Loucy (cell line): ENCODE results near the gene MAP7.

Source experiments
- H2AFZ ChIP-seq: fragments of 200-600 bp; sonication (generic); 2 replicates; pipeline ENCODE4 v1.6.0; 2016; ENCODE audit warnings: antibody characterized with exemption, mild to moderate bottlenecking, low read length, moderate library complexity
- H3F3A ChIP-seq: fragments of 200-600 bp; 2 replicates; pipeline ENCODE4 v1.6.0; 2016; ENCODE audit warnings: antibody characterized with exemption, low read depth, mild to moderate bottlenecking
- H3K27me3 ChIP-seq: fragments of 200-600 bp; sonication (generic); 2 replicates; pipeline ENCODE4 v1.6.1; 2014; ENCODE audit warnings: low read length, mild to moderate bottlenecking; ENCODE audit not compliant: insufficient read depth, poor library complexity, severe bottlenecking
- H3K36me3 ChIP-seq: fragments of 200-600 bp; sonication (generic); 2 replicates; pipeline ENCODE4 v1.6.1; 2016; ENCODE audit warnings: low read length; ENCODE audit not compliant: insufficient read depth
- H3K4me1 ChIP-seq: fragments of 200-600 bp; sonication (generic); 2 replicates; pipeline ENCODE4 v1.5.1; 2014; ENCODE audit warnings: low read length, mild to moderate bottlenecking; ENCODE audit not compliant: insufficient read depth, poor library complexity, severe bottlenecking
- H3K4me2 ChIP-seq: fragments of 200-600 bp; sonication (generic); 2 replicates; pipeline ENCODE4 v1.6.0; 2014; ENCODE audit warnings: antibody characterized with exemption, low read length, low read depth, mild to moderate bottlenecking; ENCODE audit not compliant: poor library complexity, severe bottlenecking
- H3K4me3 ChIP-seq: fragments of 200-600 bp; sonication (generic); 2 replicates; pipeline ENCODE4 v1.5.1; 2014; ENCODE audit warnings: low read length, mild to moderate bottlenecking, mixed read lengths; ENCODE audit not compliant: poor library complexity, severe bottlenecking
- H3K79me2 ChIP-seq: fragments of 200-600 bp; sonication (generic); 2 replicates; pipeline ENCODE4 v1.6.1; 2014; ENCODE audit warnings: low read length; ENCODE audit not compliant: insufficient read depth
- H3K9ac ChIP-seq: fragments of 200-600 bp; sonication (generic); 2 replicates; pipeline ENCODE4 v1.6.0; 2014; ENCODE audit warnings: mild to moderate bottlenecking, low read depth, low read length, moderate library complexity; ENCODE audit not compliant: poor library complexity, severe bottlenecking
- H3K9me2 ChIP-seq: fragments of 200-600 bp; sonication (generic); replicated peaks from 2 replicates; pipeline ENCODE4 v1.6.1; 2016; ENCODE audit warnings: low read depth, low read length, mixed read lengths
- H3K9me3 ChIP-seq: fragments of 200-600 bp; sonication (generic); 2 replicates; pipeline ENCODE4 v1.6.1; 2014; ENCODE audit warnings: mild to moderate bottlenecking, antibody characterized with exemption, low read length, low read depth; ENCODE audit not compliant: insufficient read depth
- H4K20me1 ChIP-seq: fragments of 200-600 bp; sonication (generic); 2 replicates; pipeline ENCODE4 v1.6.0; 2014; ENCODE audit warnings: antibody characterized with exemption, low read length, mild to moderate bottlenecking; ENCODE audit not compliant: insufficient read depth, poor library complexity, severe bottlenecking
- CTCF ChIP-seq: fragments of 200-600 bp; sonication (generic); conservative IDR thresholded peaks from 2 replicates; pipeline ENCODE4 v1.5.1; 2014; ENCODE audit warnings: mild to moderate bottlenecking, antibody characterized with exemption, low read length
- EZH2phosphoT487 ChIP-seq: fragments of 200-600 bp; IDR thresholded peaks from 2 replicates; pipeline ENCODE4 v1.6.1; 2018; ENCODE audit warnings: antibody characterized with exemption, mild to moderate bottlenecking, moderate library complexity, borderline replicate concordance

The MAP7 gene

GRCh38 chr6:136471922-136472321 lies 78.3 kb downstream of the MAP7 start:
- no peaks in the 10 kb centered on the region for H3K9me2 ChIP-seq
- H3K4me1 ChIP-seq, result no peaks in the 10 kb centered on the region
- TF ChIP-seq CTCF (no peak), EZH2phosphoT487 (no peak)
- H3K79me2 ChIP-seq, result no peaks in the 10 kb centered on the region
- H3K36me3 ChIP-seq, result no peaks in the 10 kb centered on the region
- no peak overlapping the region for H2AFZ ChIP-seq
- no peak overlapping the region for H3K9ac ChIP-seq
- no peaks in the 10 kb centered on the region for H3K9me3 ChIP-seq
- H4K20me1 ChIP-seq, result no peaks in the 10 kb centered on the region
- no peaks in the 10 kb centered on the region for H3F3A ChIP-seq
- H3K27me3 ChIP-seq, result no peaks in the 10 kb centered on the region
- no peak overlapping the region for H3K4me2 ChIP-seq
- no peak overlapping the region for H3K4me3 ChIP-seq

- TF ChIP-seq CTCF, result no peak
- TF ChIP-seq EZH2phosphoT487, result no peak
- no peaks in the 10 kb centered on the region for H3K36me3 ChIP-seq
- no peak overlapping the region for H3K4me2 ChIP-seq
These were observed 78.8 kb downstream of the MAP7 start for GRCh38 chr6:136471372-136471771.

GRCh38 chr6:136470044-136470443 lies 80.2 kb downstream of the MAP7 start:
- no peaks in the 10 kb centered on the region for H3K27me3 ChIP-seq
- H3K9me3 ChIP-seq, result no peaks in the 10 kb centered on the region
- no peak overlapping the region for H3K4me3 ChIP-seq
- H2AFZ ChIP-seq, result no peak overlapping the region
- no peaks in the 10 kb centered on the region for H3K9me2 ChIP-seq
- H3K4me2 ChIP-seq, result no peak overlapping the region
- H3K79me2 ChIP-seq, result no peaks in the 10 kb centered on the region
- TF ChIP-seq EZH2phosphoT487 (no peak), CTCF (no peak)
- H3K36me3 ChIP-seq, result no peaks in the 10 kb centered on the region
- no peaks in the 10 kb centered on the region for H4K20me1 ChIP-seq
- no peaks in the 10 kb centered on the region for H3F3A ChIP-seq
- H3K9ac ChIP-seq, result no peak overlapping the region
- H3K4me1 ChIP-seq, result no peaks in the 10 kb centered on the region

More at GRCh38 chr6:136471372-136471771, 78.8 kb downstream of the MAP7 start:
- Histone ChIP-seq H3K9me3 (no peaks in the 10 kb centered on the region), H3K27me3 (no peaks in the 10 kb centered on the region), H3F3A (no peaks in the 10 kb centered on the region), H3K4me3 (no peak overlapping the region), H3K4me1 (no peaks in the 10 kb centered on the region), H2AFZ (no peak overlapping the region), H3K79me2 (no peaks in the 10 kb centered on the region), H4K20me1 (no peaks in the 10 kb centered on the region), H3K9me2 (no peaks in the 10 kb centered on the region), H3K9ac (no peak overlapping the region)
